Activated naive CD4-positive, alpha-beta T cell treated with anti-CD3 and anti-CD28 coated beads, Interleukin-2, amount 50 U/mL, for 72 hours (primary cell): ENCODE measurements around the gene FAM216B. TPM values are rescaled to one million over a fixed set of nuclear protein-coding genes. Genes with fewer than 3 reads are reported as not detected.

Source experiments
- ATAC-seq, 2 donors: fragments of 150-1000 bp; cut with Tn5 transposase; 2 replicates each; pipeline ENCODE4 v1.10.0; 2021; ENCODE audit warnings: mild to moderate bottlenecking in 2 of 2, moderate library complexity in 2 of 2
- DNase-seq, 2 donors: peaks; one replicate each; pipeline ENCODE4 v3.0.0; 2021 to 2022; ENCODE audit warnings: low spot score in 2 of 2
- H3K27ac Mint-ChIP-seq, 2 donors: one replicate each; pipeline ENCODE4 v1.8.0; 2022; ENCODE audit warnings: mild to moderate bottlenecking in 2 of 2, mixed read lengths in 2 of 2
- H3K36me3 Mint-ChIP-seq, 2 donors: one replicate each; pipeline ENCODE4 v1.8.0; 2022; ENCODE audit warnings: mixed read lengths in 2 of 2
- H3K9me3 Mint-ChIP-seq, 2 donors: one replicate each; pipeline ENCODE4 v1.8.0; 2022; ENCODE audit warnings: mixed read lengths in 2 of 2
- total RNA-seq, 2 donors: library from RNA; stranded (reverse); gene quantifications; one replicate each; pipeline ENCODE4 v1.2.3, GENCODE V29; 2022

Gene FAM216B
- total RNA-seq, result not detected

GRCh38 chr13:42781352-42781751 lies at the start of gene FAM216B:
TSS of gene FAM216B (plus strand) at chr13:42781584. CDS start at chr13:42784068, 2,484 bp downstream.
- H3K27ac Mint-ChIP-seq, result no peak within 1 kb of the TSS
- ATAC-seq (no peak), DNase-seq (no peak)
- no peaks in the 10 kb centered on the region for H3K9me3 Mint-ChIP-seq
- no peaks in the 10 kb centered on the region for H3K36me3 Mint-ChIP-seq

GRCh38 chr13:42732073-42732472 lies 49.3 kb upstream of the FAM216B start:
- Mint-ChIP-seq H3K27ac (no peak overlapping the region), H3K36me3 (no peaks in the 10 kb centered on the region), H3K9me3 (no peaks in the 10 kb centered on the region)
- ATAC-seq (no peak), DNase-seq (no peak)

- no peak for ATAC-seq
- no peaks in the 10 kb centered on the region for H3K36me3 Mint-ChIP-seq
- H3K9me3 Mint-ChIP-seq, result no peaks in the 10 kb centered on the region
- DNase-seq, result no peak
- H3K27ac Mint-ChIP-seq, result no peak overlapping the region
Observed at GRCh38 chr13:42733046-42733445, 48.3 kb upstream of the FAM216B start.

- peak in 1 of 2 donors; percentile 35 for ATAC-seq
- H3K9me3 Mint-ChIP-seq, result no peaks in the 10 kb centered on the region
- DNase-seq, result no peak
- H3K27ac Mint-ChIP-seq, result no peak overlapping the region
- H3K36me3 Mint-ChIP-seq, result no peaks in the 10 kb centered on the region
Observed at GRCh38 chr13:42735010-42735409, 46.4 kb upstream of the FAM216B start.

- Mint-ChIP-seq H3K27ac (no peak overlapping the region), H3K36me3 (no peaks in the 10 kb centered on the region), H3K9me3 (no peaks in the 10 kb centered on the region)
- ATAC-seq, result no peak
- no peak for DNase-seq
Observed at GRCh38 chr13:42740753-42741152, 40.6 kb upstream of the FAM216B start.

- Mint-ChIP-seq H3K27ac (peak overlapping the region in 1 of 2 donors; percentile 14), H3K9me3 (no peaks in the 10 kb centered on the region)
- DNase-seq, result no peak
Observed at GRCh38 chr13:42741914-42742313, 39.5 kb upstream of the FAM216B start.

GRCh38 chr13:42745655-42746054 lies 35.7 kb upstream of the FAM216B start:
- H3K9me3 Mint-ChIP-seq, result no peaks in the 10 kb centered on the region
- DNase-seq, result no peak
- no peak for ATAC-seq
- H3K27ac Mint-ChIP-seq, result no peak overlapping the region
- H3K36me3 Mint-ChIP-seq, result no peaks in the 10 kb centered on the region

More at GRCh38 chr13:42741914-42742313, 39.5 kb upstream of the FAM216B start:
- no peak for ATAC-seq
- no peaks in the 10 kb centered on the region for H3K36me3 Mint-ChIP-seq

- Mint-ChIP-seq H3K27ac (no peak overlapping the region), H3K36me3 (no peaks in the 10 kb centered on the region), H3K9me3 (no peaks in the 10 kb centered on the region)
- ATAC-seq (no peak), DNase-seq (no peak)
Observed at GRCh38 chr13:42746866-42747265, 34.5 kb upstream of the FAM216B start.

GRCh38 chr13:42747399-42747873 lies 33.9 kb upstream of the FAM216B start:
- Mint-ChIP-seq H3K27ac (no peak overlapping the region), H3K9me3 (no peaks in the 10 kb centered on the region), H3K36me3 (no peaks in the 10 kb centered on the region)
- ATAC-seq, result no peak
- no peak for DNase-seq

- ATAC-seq, result no peak
- H3K27ac Mint-ChIP-seq, result no peak overlapping the region
- H3K9me3 Mint-ChIP-seq, result no peaks in the 10 kb centered on the region
- H3K36me3 Mint-ChIP-seq, result no peaks in the 10 kb centered on the region
- DNase-seq, result no peak
Observed at GRCh38 chr13:42750794-42751193, 30.6 kb upstream of the FAM216B start.

GRCh38 chr13:42751693-42752092 lies 29.7 kb upstream of the FAM216B start:
- DNase-seq, result no peak
- ATAC-seq, result peak in 1 of 2 donors; percentile 28
- H3K36me3 Mint-ChIP-seq, result no peaks in the 10 kb centered on the region
- H3K9me3 Mint-ChIP-seq, result no peaks in the 10 kb centered on the region
- H3K27ac Mint-ChIP-seq, result no peak overlapping the region

GRCh38 chr13:42752731-42753130 lies 28.7 kb upstream of the FAM216B start:
- no peak for ATAC-seq
- H3K9me3 Mint-ChIP-seq, result no peaks in the 10 kb centered on the region
- H3K36me3 Mint-ChIP-seq, result no peaks in the 10 kb centered on the region
- no peak for DNase-seq
- no peak overlapping the region for H3K27ac Mint-ChIP-seq

GRCh38 chr13:42753697-42754096 lies 27.7 kb upstream of the FAM216B start:
- H3K9me3 Mint-ChIP-seq, result no peaks in the 10 kb centered on the region
- no peaks in the 10 kb centered on the region for H3K36me3 Mint-ChIP-seq
- no peak overlapping the region for H3K27ac Mint-ChIP-seq
- DNase-seq, result no peak
- no peak for ATAC-seq

- Mint-ChIP-seq H3K27ac (no peak overlapping the region), H3K36me3 (no peaks in the 10 kb centered on the region), H3K9me3 (no peaks in the 10 kb centered on the region)
- DNase-seq, result no peak
- ATAC-seq, result no peak
Observed at GRCh38 chr13:42754801-42755510, 26.4 kb upstream of the FAM216B start.

- DNase-seq (no peak), ATAC-seq (no peak)
- no peaks in the 10 kb centered on the region for H3K36me3 Mint-ChIP-seq
- no peak overlapping the region for H3K27ac Mint-ChIP-seq
- peaks cover 0 to 5% of the 10 kb centered on the region in 2 donors for H3K9me3 Mint-ChIP-seq
Observed at GRCh38 chr13:42757678-42758420, 23.5 kb upstream of the FAM216B start.

- H3K36me3 Mint-ChIP-seq, result no peaks in the 10 kb centered on the region
- peaks cover 0 to 5% of the 10 kb centered on the region in 2 donors for H3K9me3 Mint-ChIP-seq
- no peak overlapping the region for H3K27ac Mint-ChIP-seq
- DNase-seq, result no peak
- no peak for ATAC-seq
Observed at GRCh38 chr13:42758515-42758914, 22.9 kb upstream of the FAM216B start.

- no peak for DNase-seq
- no peak overlapping the region for H3K27ac Mint-ChIP-seq
- ATAC-seq, result no peak
- no peaks in the 10 kb centered on the region for H3K36me3 Mint-ChIP-seq
- H3K9me3 Mint-ChIP-seq, result peaks cover 0 to 5% of the 10 kb centered on the region in 2 donors
Observed at GRCh38 chr13:42760951-42761350, 20.4 kb upstream of the FAM216B start.

GRCh38 chr13:42762251-42762650 lies 19.1 kb upstream of the FAM216B start:
- DNase-seq (no peak), ATAC-seq (no peak)
- H3K9me3 Mint-ChIP-seq, result peaks cover 0 to 5% of the 10 kb centered on the region in 2 donors
- peak overlapping the region in 1 of 2 donors; percentile 86 for H3K27ac Mint-ChIP-seq
- no peaks in the 10 kb centered on the region for H3K36me3 Mint-ChIP-seq
